NCI-H2107 treated with DMSO at 0.1 percent for 48 hours (cell line): ENCODE measurements around the gene DOCK1.

ENCODE experiments used
- DNase-seq: peaks from one replicate; lab custom pipeline; 2025; ENCODE audit not compliant: unreplicated experiment; lab: John Stamatoyannopoulos, UW

DOCK1 gene

DNA sequence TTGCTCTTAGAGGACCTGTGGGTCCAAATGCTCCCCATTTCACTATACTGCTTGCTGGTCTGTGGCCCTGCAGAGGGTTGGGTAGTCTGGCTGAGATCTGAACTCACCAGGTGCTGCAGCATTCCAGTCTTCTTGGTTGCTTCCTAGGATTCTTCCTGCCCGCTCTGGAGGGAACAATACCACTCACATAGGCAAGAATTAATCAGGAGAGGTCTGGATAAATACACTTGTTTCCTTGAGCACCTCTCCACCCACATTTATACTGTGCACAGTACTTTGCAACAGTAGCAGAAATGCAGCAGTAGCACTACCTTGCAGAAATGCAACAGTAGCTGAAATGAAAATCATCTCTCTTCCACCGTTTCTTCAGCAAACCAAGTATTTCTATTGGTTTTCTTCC, 165.9 kb downstream of the DOCK1 start:
- DNase-seq: no peak

GRCh38 chr10:127073666-127074065, 168.4 kb downstream of the DOCK1 start:
- no peak for DNase-seq

- no peak for DNase-seq
These were observed 174.2 kb downstream of the DOCK1 start for GRCh38 chr10:127079392-127079791.

- DNase-seq: no peak
These were observed 175.1 kb downstream of the DOCK1 start for GRCh38 chr10:127080317-127080716.

DNA sequence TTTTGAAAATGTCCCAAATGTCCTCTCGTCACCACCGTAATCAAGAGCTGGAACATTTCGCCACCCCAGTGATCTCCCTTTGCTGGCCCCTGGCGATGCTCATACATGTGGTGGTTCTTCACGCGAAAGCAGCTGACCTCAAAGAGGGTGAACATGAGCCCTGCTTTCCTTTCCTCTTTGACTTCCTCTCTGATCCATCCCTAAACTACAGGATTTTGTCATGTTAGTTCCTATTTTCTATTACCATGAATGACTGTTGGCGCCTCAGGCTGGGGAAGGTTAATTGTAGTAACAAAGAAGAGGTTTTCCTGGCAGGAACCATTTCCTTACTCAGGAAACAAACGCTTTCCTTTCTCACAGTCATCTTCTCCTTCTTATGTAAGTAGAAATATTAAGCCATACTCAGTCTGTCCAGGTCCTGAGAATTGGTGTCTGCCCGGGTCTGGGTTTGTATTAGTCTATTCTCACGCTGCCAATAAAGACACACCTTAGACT, 176.7 kb downstream of the DOCK1 start:
- DNase-seq: no peak

DNA sequence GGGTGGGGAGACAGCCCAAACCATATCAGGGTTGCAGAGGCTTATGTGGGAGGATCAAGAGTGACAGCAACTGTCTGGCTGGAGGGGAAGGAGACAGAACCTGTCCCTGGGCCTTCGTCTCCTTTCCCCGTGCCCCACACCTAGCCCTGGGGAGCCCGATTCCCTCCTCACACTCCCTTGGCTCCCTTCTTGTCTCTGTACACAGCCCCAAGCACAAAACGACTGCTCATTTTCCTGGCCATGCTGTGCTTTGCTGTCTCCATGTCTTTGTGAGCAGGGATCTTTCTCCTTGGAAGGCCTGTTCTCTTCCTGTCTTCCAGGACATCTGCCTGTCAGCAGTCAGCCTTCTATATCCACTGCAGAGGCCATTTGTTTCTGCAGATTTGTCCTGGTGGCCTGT, 177.4 kb downstream of the DOCK1 start:
- DNase-seq: no peak

DNA sequence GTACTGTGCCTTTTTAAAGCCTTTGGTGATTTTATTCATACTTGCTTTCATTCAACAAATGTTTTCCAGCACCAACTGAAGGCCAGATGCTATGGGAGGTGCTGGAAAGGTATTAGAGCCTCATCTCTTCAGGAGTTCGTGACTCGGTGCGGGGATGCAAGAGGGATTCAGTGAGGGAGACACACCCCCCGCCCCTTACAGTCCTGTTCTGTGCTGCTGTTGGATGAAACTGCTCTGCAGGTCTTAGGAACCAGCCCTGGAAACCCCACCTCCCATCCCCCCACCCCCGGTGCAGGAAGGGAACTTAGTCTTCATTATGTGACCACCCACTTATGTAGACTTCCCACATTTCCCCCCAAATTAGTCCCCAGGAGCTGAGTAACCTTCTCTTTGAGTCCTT, 180.7 kb downstream of the DOCK1 start:
- DNase-seq: no peak

GRCh38 chr10:127088908-127089307, 183.7 kb downstream of the DOCK1 start:
- no peak for DNase-seq

- no peak for DNase-seq
These were observed 184.2 kb downstream of the DOCK1 start for GRCh38 chr10:127089446-127089845.

GRCh38 chr10:127090138-127090537, 184.9 kb downstream of the DOCK1 start:
- no peak for DNase-seq

DNA sequence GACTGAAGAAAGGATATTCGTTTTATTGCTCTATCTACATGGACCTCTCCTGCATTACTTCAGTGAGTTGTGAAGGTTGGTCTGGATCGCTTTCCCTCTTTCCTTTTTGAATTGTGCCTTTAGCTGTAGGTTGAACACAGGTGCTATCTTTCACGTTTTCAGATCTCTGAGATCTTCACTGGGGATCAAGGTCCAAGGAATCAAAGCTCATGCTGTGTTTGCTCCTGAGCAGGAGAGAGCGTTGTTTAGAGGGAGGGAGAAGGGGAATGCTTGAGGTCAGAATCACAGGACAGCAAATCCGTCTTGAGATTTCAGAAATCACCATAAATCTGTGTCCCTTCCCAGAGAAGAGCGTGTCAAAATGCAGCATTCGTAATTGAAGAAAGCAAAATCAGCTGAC, 186.1 kb downstream of the DOCK1 start:
- no peak for DNase-seq

DNA sequence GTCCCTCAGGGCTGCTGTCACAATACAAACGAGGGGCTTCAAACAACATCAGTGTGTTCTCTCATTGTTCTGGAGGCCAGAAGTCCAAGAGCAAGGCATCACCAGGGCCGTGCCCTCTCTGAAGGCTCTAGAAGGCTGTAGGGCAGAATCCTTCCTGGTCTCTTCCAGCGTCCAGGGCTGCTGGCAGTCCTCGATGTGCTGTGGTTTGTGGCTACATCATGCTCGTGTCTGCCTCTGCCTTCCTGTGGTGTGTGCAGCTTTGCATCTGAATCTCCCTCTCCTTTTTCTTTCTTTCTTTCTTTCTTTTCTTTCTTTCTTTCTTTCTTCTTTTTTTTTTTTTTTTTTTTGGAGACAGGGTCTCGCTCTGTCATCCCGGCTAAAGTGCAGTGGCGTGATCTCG, 187.7 kb downstream of the DOCK1 start:
- no peak for DNase-seq

GRCh38 chr10:127094984-127095383, 189.8 kb downstream of the DOCK1 start:
- DNase-seq: no peak

- DNase-seq: no peak
These were observed 195.9 kb downstream of the DOCK1 start for GRCh38 chr10:127100983-127101615.

GRCh38 chr10:127102176-127102575, 196.9 kb downstream of the DOCK1 start:
- DNase-seq: no peak

DNA sequence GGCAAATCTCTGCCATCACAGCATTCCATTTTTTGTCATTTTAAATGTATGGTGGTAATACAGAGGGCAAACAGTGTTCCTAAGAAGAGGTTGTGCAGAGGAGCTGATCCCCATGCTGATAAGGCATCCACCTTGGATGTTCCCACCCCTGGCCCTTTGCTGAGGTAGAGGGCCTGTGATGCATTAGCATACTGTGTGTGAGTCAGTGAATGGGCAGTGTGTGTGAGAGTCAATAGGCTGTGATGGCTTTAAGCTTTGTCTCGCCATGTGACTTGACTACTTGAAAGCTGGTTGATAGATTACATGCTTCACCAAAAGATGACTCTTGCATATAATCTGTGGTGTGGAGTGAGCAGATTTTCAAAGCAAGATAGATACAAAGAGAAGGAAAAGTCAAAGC, 209.9 kb downstream of the DOCK1 start:
- DNase-seq: no peak

DNA sequence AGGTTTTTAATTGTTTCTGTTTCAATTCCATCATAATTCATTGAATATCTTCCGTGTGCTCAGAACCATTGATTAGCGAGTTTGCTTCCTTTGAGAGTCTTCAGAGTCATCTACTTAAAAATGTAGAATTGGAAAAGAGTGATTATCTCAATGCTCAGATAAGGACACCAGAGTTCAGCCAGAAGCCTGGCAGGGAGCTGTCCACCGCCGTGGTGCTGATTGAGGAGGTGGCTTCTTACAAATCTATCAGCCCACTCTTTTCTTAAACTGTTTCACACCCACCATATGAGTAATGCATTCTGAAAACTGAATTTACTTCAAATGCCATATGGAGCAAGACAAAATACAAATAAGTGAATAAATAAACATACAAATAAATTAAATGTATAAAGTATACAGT, 211.9 kb downstream of the DOCK1 start:
- no peak for DNase-seq

DNA sequence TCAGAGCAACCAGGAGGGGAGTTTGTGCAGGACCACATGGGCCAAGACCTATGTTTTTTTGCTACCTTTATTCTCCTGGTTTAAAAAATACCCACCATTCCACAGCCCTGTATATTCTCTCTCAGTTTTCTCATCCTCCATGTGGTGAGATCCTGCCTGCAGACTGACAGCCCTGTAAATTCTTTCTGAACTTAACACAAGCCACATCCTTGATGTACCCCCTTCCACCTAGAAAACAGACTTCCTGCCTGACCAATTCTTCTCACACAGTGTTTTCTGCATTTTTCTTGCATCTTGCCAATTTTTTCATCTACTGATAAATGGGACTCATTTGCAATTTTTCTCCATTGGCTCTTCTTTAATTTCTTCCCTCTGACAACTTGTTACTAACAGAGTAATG, 212.8 kb downstream of the DOCK1 start:
- DNase-seq: no peak

- no peak for DNase-seq
These were observed 214.7 kb downstream of the DOCK1 start for GRCh38 chr10:127119936-127120335.

DNA sequence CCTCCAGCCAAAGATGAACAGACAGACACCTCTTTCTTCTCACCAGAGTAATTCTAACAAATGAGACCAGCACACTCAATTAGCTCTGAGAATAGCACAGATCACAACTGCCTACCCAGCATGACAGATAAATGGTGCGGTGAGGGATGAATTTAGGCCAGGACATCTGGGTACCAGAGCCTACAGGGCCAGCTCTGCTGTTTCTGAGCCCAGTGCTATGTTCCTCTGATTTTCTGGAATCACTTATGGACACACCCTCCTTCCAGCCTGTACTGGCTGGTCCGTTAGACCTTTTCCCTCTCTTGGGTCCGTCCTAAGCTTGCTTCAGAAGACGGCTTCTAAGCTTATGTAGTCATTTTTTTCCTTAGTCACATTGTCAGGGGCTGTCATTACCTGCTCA, 217.6 kb downstream of the DOCK1 start:
- no peak for DNase-seq

DNA sequence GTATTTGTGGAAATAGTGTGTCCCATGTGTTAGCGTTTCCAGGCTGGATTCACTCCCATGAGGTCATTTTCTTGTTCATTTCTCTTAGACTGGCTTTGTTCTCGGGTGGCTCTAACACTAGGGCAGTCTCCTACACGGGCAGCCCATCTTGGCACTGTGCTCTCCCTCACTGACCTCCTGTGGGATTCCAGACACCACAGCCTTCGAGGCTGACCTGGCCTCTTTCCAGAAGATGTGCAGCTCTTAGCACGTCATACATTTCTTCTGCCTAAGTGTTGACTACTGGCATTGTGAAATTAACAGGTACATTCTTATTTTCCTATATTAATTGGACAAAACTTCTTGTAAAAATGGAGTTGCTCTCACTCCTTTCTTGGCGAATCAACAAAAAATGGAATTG, 218.4 kb downstream of the DOCK1 start:
- no peak for DNase-seq

GRCh38 chr10:127125331-127125730, 220.1 kb downstream of the DOCK1 start:
- no peak for DNase-seq

DNA sequence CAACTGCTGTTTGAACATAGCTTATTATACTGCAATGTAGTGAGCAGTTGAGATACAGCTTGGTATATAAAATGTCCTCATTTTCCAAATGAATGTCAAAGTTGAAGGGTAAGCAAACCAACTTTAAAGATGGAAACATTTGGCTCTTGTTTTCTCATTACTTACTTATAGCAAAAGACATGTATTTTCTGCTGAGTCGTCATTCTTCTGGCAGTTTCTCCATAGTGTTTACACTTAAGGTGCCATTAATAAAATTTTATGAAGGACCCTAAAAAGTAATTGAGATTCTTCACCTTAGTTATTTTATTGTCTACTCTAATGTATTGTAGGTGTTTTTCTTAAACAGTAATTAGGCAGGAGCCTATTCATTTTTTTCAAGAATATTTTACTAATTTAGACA, 222.6 kb downstream of the DOCK1 start:
- DNase-seq: no peak
